Smooth muscle cell (in vitro differentiated cells): ENCODE results near the gene EBF3. TPM values are rescaled to one million over a fixed set of nuclear protein-coding genes. Genes with fewer than 3 reads are reported as not detected.
A peak's percentile ranks its signal among the peaks of the same experiment; 100 is the strongest.

Experiments
- DNase-seq: peaks from one replicate; lab custom pipeline; 2025; ENCODE audit not compliant: unreplicated experiment; lab: John Stamatoyannopoulos, UW
- H2AFZ ChIP-seq: fragments of 200-600 bp; sonication (generic); 2 replicates; pipeline ENCODE4 v1.6.0; 2016; ENCODE audit warnings: antibody characterized with exemption, low read depth, mild to moderate bottlenecking
- H3F3A ChIP-seq: fragments of 200-600 bp; sonication (generic); 2 replicates; pipeline ENCODE4 v1.6.0; 2017; ENCODE audit warnings: antibody characterized with exemption, low read depth
- H3K27ac ChIP-seq: fragments of 200-600 bp; sonication (generic); 2 replicates; pipeline ENCODE4 v1.5.1; 2016; ENCODE audit warnings: low read depth, mild to moderate bottlenecking
- H3K27me3 ChIP-seq: fragments of 200-600 bp; sonication (generic); 2 replicates; pipeline ENCODE4 v1.6.1; 2016; ENCODE audit warnings: low read depth, mild to moderate bottlenecking
- H3K36me3 ChIP-seq: fragments of 200-600 bp; sonication (generic); 2 replicates; pipeline ENCODE4 v1.5.1; 2016; ENCODE audit warnings: low read depth
- H3K4me1 ChIP-seq: fragments of 200-600 bp; sonication (generic); 2 replicates; pipeline ENCODE4 v1.5.1; 2016; ENCODE audit warnings: low read depth
- H3K4me2 ChIP-seq: fragments of 200-600 bp; sonication (generic); 2 replicates; pipeline ENCODE4 v1.6.0; 2016; ENCODE audit warnings: mild to moderate bottlenecking
- H3K4me3 ChIP-seq: fragments of 200-600 bp; sonication (generic); 2 replicates; pipeline ENCODE4 v1.5.1; 2016; ENCODE audit warnings: mild to moderate bottlenecking
- H3K79me2 ChIP-seq: fragments of 200-600 bp; sonication (generic); 2 replicates; pipeline ENCODE4 v1.6.0; 2016; ENCODE audit warnings: low read depth, mild to moderate bottlenecking
- H3K9ac ChIP-seq: fragments of 200-600 bp; sonication (generic); 2 replicates; pipeline ENCODE4 v1.6.0; 2016; ENCODE audit warnings: low read depth
- H3K9me3 ChIP-seq: fragments of 200-600 bp; sonication (generic); replicated peaks from 2 replicates; pipeline ENCODE4 v1.5.1; 2016; ENCODE audit warnings: low read depth
- H4K20me1 ChIP-seq: fragments of 200-600 bp; sonication (generic); 2 replicates; pipeline ENCODE4 v1.6.0; 2016; ENCODE audit warnings: low read depth
- CTCF ChIP-seq: fragments of 200-600 bp; sonication (generic); IDR thresholded peaks from 2 replicates; pipeline ENCODE4 v1.5.1; 2017; ENCODE audit warnings: borderline replicate concordance, mild to moderate bottlenecking, antibody characterized with exemption; ENCODE audit not compliant: insufficient read depth, poor library complexity, severe bottlenecking
- WGBS: methylation state at CpG from one replicate; pipeline ENCODE4 v1.1.7; 2016; ENCODE audit warnings: low lambda C conversion rate; 5-methylcytosine and 5-hydroxymethylcytosine counted together
- polyA plus RNA-seq: library from polyadenylated mRNA; unstranded; fragments of >200 nt; fragmentation: Nextera tagmentation; extraction: Ambion mirVana; gene quantifications from 2 replicates; pipeline ENCODE4 v1.2.1, GENCODE V29; 2016
- total RNA-seq: library from RNA; depleted of rRNA; stranded (reverse); fragments of >200 nt; gene quantifications from 2 replicates; pipeline ENCODE4 v1.2.3, GENCODE V29; 2014

The EBF3 gene
- total and polyA plus RNA-seq, 2 experiments from 2014 or later, result not detected

- no peak for TF ChIP-seq CTCF
- Histone ChIP-seq H3K4me2 (no peak overlapping the region), H3F3A (no peaks in the 10 kb centered on the region), H3K9ac (no peak overlapping the region), H3K79me2 (no peaks in the 10 kb centered on the region), H3K4me1 (peaks cover 36% of the 10 kb centered on the region), H4K20me1 (peaks cover 3% of the 10 kb centered on the region), H3K9me3 (no peaks in the 10 kb centered on the region), H3K27me3 (peaks cover 94% of the 10 kb centered on the region), H2AFZ (no peak overlapping the region), H3K36me3 (no peaks in the 10 kb centered on the region), H3K27ac (no peak overlapping the region), H3K4me3 (no peak overlapping the region)
- 10% methylated on average over 14 of the region's 16 CpGs for WGBS
- no peak for DNase-seq
Observed at GRCh38 chr10:129966370-129966888, 2.4 kb upstream of the EBF3 start.

- no peak overlapping the region for H3K27ac ChIP-seq
- H4K20me1 ChIP-seq, result peaks cover 3% of the 10 kb centered on the region
- 9% methylated on average over 17 of the region's 17 CpGs for WGBS
- no peaks in the 10 kb centered on the region for H3K79me2 ChIP-seq
- DNase-seq, result no peak
- peaks cover 94% of the 10 kb centered on the region for H3K27me3 ChIP-seq
- no peak for TF ChIP-seq CTCF
- no peak overlapping the region for H3K9ac ChIP-seq
- no peak overlapping the region for H2AFZ ChIP-seq
- no peaks in the 10 kb centered on the region for H3K9me3 ChIP-seq
- H3K4me3 ChIP-seq, result no peak overlapping the region
- H3K4me1 ChIP-seq, result peaks cover 35% of the 10 kb centered on the region
- H3K36me3 ChIP-seq, result no peaks in the 10 kb centered on the region
- no peak overlapping the region for H3K4me2 ChIP-seq
- H3F3A ChIP-seq, result no peaks in the 10 kb centered on the region
Observed at GRCh38 chr10:129965959-129966358, 1.9 kb upstream of the EBF3 start.

- no peaks in the 10 kb centered on the region for H3K79me2 ChIP-seq
- no peak overlapping the region for H3K9ac ChIP-seq
- H4K20me1 ChIP-seq, result peaks cover 3% of the 10 kb centered on the region
- peaks cover 30% of the 10 kb centered on the region for H3K4me1 ChIP-seq
- no peak for DNase-seq
- TF ChIP-seq CTCF, result no peak
- H3K27me3 ChIP-seq, result peaks cover 94% of the 10 kb centered on the region
- H3K36me3 ChIP-seq, result no peaks in the 10 kb centered on the region
- 8% methylated on average over 15 of the region's 15 CpGs for WGBS
- H2AFZ ChIP-seq, result no peak overlapping the region
- no peaks in the 10 kb centered on the region for H3K9me3 ChIP-seq
- H3F3A ChIP-seq, result no peaks in the 10 kb centered on the region
- no peak overlapping the region for H3K4me3 ChIP-seq
- no peak overlapping the region for H3K27ac ChIP-seq
- H3K4me2 ChIP-seq, result peak overlapping the region; percentile 98
Observed at GRCh38 chr10:129965425-129965808, 1.3 kb upstream of the EBF3 start.
